Esophagus muscularis mucosa (tissue), 3 donors: ENCODE measurements around the gene SETBP1.

ENCODE experiments used
- CTCF ChIP-seq, 3 experiments: fragments of 200-600 bp in 2 of 3; fragments of 450-650 bp in 1 of 3; sonication (generic) in 2 of 3; IDR thresholded peaks; one replicate each; pipeline ENCODE4 v1.5.1; 2017 to 2019; ENCODE audit warnings: antibody characterized with exemption in 3 of 3, mild to moderate bottlenecking in 2 of 3, moderate library complexity in 1 of 3
- POLR2A ChIP-seq: fragments of 450-650 bp; IDR thresholded peaks from one replicate; pipeline ENCODE4 v1.6.1; 2017; ENCODE audit warnings: antibody characterized with exemption, moderate library complexity, mild to moderate bottlenecking, low read depth

- no peak for TF ChIP-seq POLR2A
- no peak for TF ChIP-seq CTCF (IDR thresholded peaks at IDR 0.05)
Observed at GRCh38 chr18:44744161-44745121, 63.8 kb downstream of the SETBP1 start.
